Peyer's patch (tissue), 4 donors: ENCODE data around the gene DEAF1.

ENCODE experiments used
- CTCF ChIP-seq, 6 experiments: fragments of 450-650 bp in 4 of 6; fragments of 200-600 bp in 2 of 6; sonication (generic) in 1 of 6; IDR thresholded peaks; one replicate each; pipeline ENCODE4 v1.5.1; 2017 to 2019; ENCODE audit warnings: antibody characterized with exemption in 6 of 6, mild to moderate bottlenecking in 3 of 6, moderate library complexity in 1 of 6
- POLR2A ChIP-seq, 2 donors: fragments of 450-650 bp; IDR thresholded peaks; one replicate each; pipeline ENCODE4 v1.5.1; 2017; ENCODE audit warnings: antibody characterized with exemption in 2 of 2, mild to moderate bottlenecking in 2 of 2, moderate library complexity in 2 of 2

- TF ChIP-seq CTCF (IDR thresholded peaks at IDR 0.05) (no peak), POLR2A (IDR thresholded peaks at IDR 0.05) (no peak)
These were observed 76.0 kb downstream of the DEAF1 start for GRCh38 chr11:618856-619627.
